ENCODE results near the gene PAX5.

PAX5 gene

GRCh38 chr9:36858805-36859375 lies 175.2 kb downstream of the PAX5 start:
- no peak for TF ChIP-seq POLR2A (IDR thresholded peaks at IDR 0.05; ENCODE audit: low read length)
- TF ChIP-seq GATA1 (IDR thresholded peaks at IDR 0.05; ENCODE audit: low read depth, low read length) = no peak

GRCh38 chr9:36855448-36856315 lies 178.4 kb downstream of the PAX5 start:
- no peak for TF ChIP-seq POLR2A (IDR thresholded peaks at IDR 0.05; ENCODE audit: low read length)
- TF ChIP-seq GATA1 (IDR thresholded peaks at IDR 0.05; ENCODE audit: low read depth, low read length) = no peak
- peak; percentile 10 to 27 for DNase-seq

More at GRCh38 chr9:36858805-36859375, 175.2 kb downstream of the PAX5 start:
- no peak for DNase-seq

- DNase-seq = no peak
- TF ChIP-seq GATA1 (IDR thresholded peaks at IDR 0.05; ENCODE audit: low read depth, low read length) = no peak
- TF ChIP-seq POLR2A (IDR thresholded peaks at IDR 0.05; ENCODE audit: low read length) = no peak
These were observed 179.3 kb downstream of the PAX5 start for GRCh38 chr9:36854751-36855150.

GRCh38 chr9:36854034-36854433 lies 180.0 kb downstream of the PAX5 start:
- no peak for TF ChIP-seq POLR2A (IDR thresholded peaks at IDR 0.05; ENCODE audit: low read length)
- no peak for TF ChIP-seq GATA1 (IDR thresholded peaks at IDR 0.05; ENCODE audit: low read depth, low read length)
- no peak for DNase-seq

GRCh38 chr9:36853233-36853632 lies 180.8 kb downstream of the PAX5 start:
- no peak for DNase-seq
- no peak for TF ChIP-seq POLR2A (IDR thresholded peaks at IDR 0.05; ENCODE audit: low read length)
- no peak for TF ChIP-seq GATA1 (IDR thresholded peaks at IDR 0.05; ENCODE audit: low read depth, low read length)

- no peak for TF ChIP-seq POLR2A (IDR thresholded peaks at IDR 0.05; ENCODE audit: low read length)
- no peak for TF ChIP-seq GATA1 (IDR thresholded peaks at IDR 0.05; ENCODE audit: low read depth, low read length)
- DNase-seq = no peak
These were observed 184.1 kb downstream of the PAX5 start for GRCh38 chr9:36849943-36850342.

GRCh38 chr9:36848946-36849345 lies 185.1 kb downstream of the PAX5 start:
- DNase-seq = no peak
- TF ChIP-seq POLR2A (IDR thresholded peaks at IDR 0.05; ENCODE audit: low read length) (no peak), GATA1 (IDR thresholded peaks at IDR 0.05; ENCODE audit: low read depth, low read length) (no peak)

- no peak for DNase-seq
- TF ChIP-seq POLR2A (IDR thresholded peaks at IDR 0.05; ENCODE audit: low read length) = no peak
- no peak for TF ChIP-seq GATA1 (IDR thresholded peaks at IDR 0.05; ENCODE audit: low read depth, low read length)
These were observed 186.0 kb downstream of the PAX5 start for GRCh38 chr9:36847781-36848673.

GRCh38 chr9:36846621-36847020 lies 187.4 kb downstream of the PAX5 start:
- TF ChIP-seq GATA1 (IDR thresholded peaks at IDR 0.05; ENCODE audit: low read depth, low read length) = no peak
- TF ChIP-seq POLR2A (IDR thresholded peaks at IDR 0.05; ENCODE audit: low read length) = no peak
- DNase-seq = no peak

- TF ChIP-seq GATA1 (IDR thresholded peaks at IDR 0.05; ENCODE audit: low read depth, low read length) = no peak
- TF ChIP-seq POLR2A (IDR thresholded peaks at IDR 0.05; ENCODE audit: low read length) = no peak
- no peak for DNase-seq
These were observed 188.2 kb downstream of the PAX5 start for GRCh38 chr9:36845844-36846243.

- no peak for TF ChIP-seq POLR2A (IDR thresholded peaks at IDR 0.05; ENCODE audit: low read length)
- no peak for TF ChIP-seq GATA1 (IDR thresholded peaks at IDR 0.05; ENCODE audit: low read depth, low read length)
- DNase-seq = no peak
These were observed 189.1 kb downstream of the PAX5 start for GRCh38 chr9:36844961-36845360.

- DNase-seq = no peak
- TF ChIP-seq GATA1 (IDR thresholded peaks at IDR 0.05; ENCODE audit: low read depth, low read length) (no peak), POLR2A (IDR thresholded peaks at IDR 0.05; ENCODE audit: low read length) (no peak)
These were observed 190.1 kb downstream of the PAX5 start for GRCh38 chr9:36843964-36844363.

GRCh38 chr9:36842560-36843530 lies 191.2 kb downstream of the PAX5 start:
- no peak for TF ChIP-seq POLR2A (IDR thresholded peaks at IDR 0.05; ENCODE audit: low read length)
- TF ChIP-seq GATA1 (IDR thresholded peaks at IDR 0.05; ENCODE audit: low read depth, low read length) = no peak
- DNase-seq = no peak
